Body of pancreas (tissue), 4 donors: ENCODE measurements around the gene LRRK1. TPM values are rescaled to one million over a fixed set of nuclear protein-coding genes. Genes with fewer than 3 reads are reported as not detected.

Source experiments
- ATAC-seq: fragments of 150-250 bp; one replicate; pipeline ENCODE4 v1.9.1; 2016
- DNase-seq, 4 donors: peaks; one replicate each; pipeline ENCODE4 v3.0.0-alpha.2; 2019
- H3K27ac ChIP-seq, 4 donors: fragments of 200-600 bp; sonication (generic); 1 replicate in 3 of 4; 2 replicates in 1 of 4; pipeline versions ENCODE4 v1.5.1 to v1.6.1; 2016 to 2019; ENCODE audit warnings: mild to moderate bottlenecking in 1 of 4, mixed read lengths in 1 of 4, moderate library complexity in 1 of 4
- H3K27me3 ChIP-seq, 2 donors: fragments of 200-600 bp; sonication (generic); one replicate each; pipeline ENCODE4 v1.6.0; 2016; ENCODE audit warnings: mild to moderate bottlenecking in 1 of 2
- H3K36me3 ChIP-seq, 2 donors: fragments of 200-600 bp; sonication (generic); replicated peaks in 1 of 2; 2 replicates each; pipeline ENCODE4 v1.5.1; 2016; ENCODE audit warnings: low read depth in 2 of 2; ENCODE audit not compliant: insufficient read depth in 1 of 2
- H3K4me1 ChIP-seq: fragments of 200-600 bp; sonication (generic); one replicate; pipeline ENCODE4 v1.6.0; 2016
- H3K4me3 ChIP-seq, 2 donors: fragments of 200-600 bp; sonication (generic); 1 replicate in 1 of 2; 2 replicates in 1 of 2; pipeline ENCODE4 v1.5.1; 2016 to 2019
- H3K9me3 ChIP-seq, 3 donors: fragments of 200-600 bp; sonication (generic); 1 replicate in 2 of 3; 2 replicates in 1 of 3; pipeline ENCODE4 v1.5.1; 2016
- CTCF ChIP-seq, 7 experiments: fragments of 450-650 bp in 4 of 7; fragments of 200-600 bp in 3 of 7; sonication (generic) in 3 of 7; IDR thresholded peaks; one replicate each; pipeline ENCODE4 v1.5.1; 2016 to 2019; ENCODE audit warnings: antibody characterized with exemption in 7 of 7
- POLR2A ChIP-seq, 3 donors: fragments of 450-650 bp; IDR thresholded peaks; one replicate each; pipeline ENCODE4 v1.6.1; 2016; ENCODE audit warnings: antibody characterized with exemption in 3 of 3, mild to moderate bottlenecking in 2 of 3
- WGBS, 2 donors: methylation state at CpG; one replicate each; pipeline ENCODE4 v1.1.5; 2017; 5-methylcytosine and 5-hydroxymethylcytosine counted together
- intact Hi-C: fragments of 100-400 bp; cut with DNase I; formaldehyde crosslinking; loops from one replicate; pipeline ENCODE4 v1.15.1; 2023
- total RNA-seq, 2 donors: library from RNA; depleted of rRNA; stranded (reverse); fragments of >200 nt; gene quantifications; one replicate each; pipeline ENCODE4 v1.1.0, GENCODE V29; 2016

The LRRK1 gene
- total RNA-seq, 2 donors from 2014 or later = 12.2 to 14.0 TPM

- TF ChIP-seq CTCF (IDR thresholded peaks at IDR 0.05) (no peak), POLR2A (IDR thresholded peaks at IDR 0.05) (no peak)
- no peak overlapping the region for H3K27ac ChIP-seq
- H3K9me3 ChIP-seq = no peaks in the 10 kb centered on the region
- no peak for DNase-seq
- intact Hi-C loops = no loop called here
- no peaks in the 10 kb centered on the region for H3K4me1 ChIP-seq
- no peaks in the 10 kb centered on the region for H3K27me3 ChIP-seq
- no peak for ATAC-seq
- H3K36me3 ChIP-seq = no peaks in the 10 kb centered on the region
- no peak overlapping the region for H3K4me3 ChIP-seq
- 76% methylated on average over 3 of the region's 3 CpGs for WGBS, 2 donors
Measured at GRCh38 chr15:100952566-100952965, 33.4 kb downstream of the LRRK1 start.

- intact Hi-C loops = no loop called here
Measured at GRCh38 chr15:100958326-100959065, 39.3 kb downstream of the LRRK1 start.

GRCh38 chr15:100959066-100960050 lies 40.2 kb downstream of the LRRK1 start:
- no peaks in the 10 kb centered on the region for H3K4me1 ChIP-seq
- TF ChIP-seq POLR2A (IDR thresholded peaks at IDR 0.05) (no peak), CTCF (IDR thresholded peaks at IDR 0.05) (no peak)
- H3K9me3 ChIP-seq = no peaks in the 10 kb centered on the region
- no peak overlapping the region for H3K27ac ChIP-seq
- no peaks in the 10 kb centered on the region for H3K36me3 ChIP-seq
- H3K27me3 ChIP-seq = no peaks in the 10 kb centered on the region
- intact Hi-C loops = no loop called here
- WGBS, 2 donors = 72 to 84% methylated on average over 14 of the region's 14 CpGs
- no peak overlapping the region for H3K4me3 ChIP-seq
- DNase-seq (no peak), ATAC-seq (no peak)

More at GRCh38 chr15:100958326-100959065, 39.3 kb downstream of the LRRK1 start:
- H3K4me3 ChIP-seq = no peak overlapping the region
- DNase-seq (no peak), ATAC-seq (no peak)
- H3K36me3 ChIP-seq = no peaks in the 10 kb centered on the region
- no peaks in the 10 kb centered on the region for H3K9me3 ChIP-seq
- TF ChIP-seq POLR2A (IDR thresholded peaks at IDR 0.05) (no peak), CTCF (IDR thresholded peaks at IDR 0.05) (no peak)
- H3K4me1 ChIP-seq = no peaks in the 10 kb centered on the region
- 62 to 84% methylated on average over 10 of the region's 10 CpGs for WGBS, 2 donors
- H3K27ac ChIP-seq = no peak overlapping the region
- no peaks in the 10 kb centered on the region for H3K27me3 ChIP-seq

GRCh38 chr15:100966997-100967396 lies 47.8 kb downstream of the LRRK1 start:
- 35 to 55% methylated on average over 4 of the region's 4 CpGs for WGBS, 2 donors
- TF ChIP-seq CTCF (IDR thresholded peaks at IDR 0.05) = no peak

More at GRCh38 chr15:100966997-100967396, 47.8 kb downstream of the LRRK1 start:
- H3K4me3 ChIP-seq = no peak overlapping the region
- no peaks in the 10 kb centered on the region for H3K9me3 ChIP-seq
- no peak for DNase-seq
- no peak for ATAC-seq
- no peaks in the 10 kb centered on the region for H3K36me3 ChIP-seq
- H3K27ac ChIP-seq = no peak overlapping the region
- H3K27me3 ChIP-seq = no peaks in the 10 kb centered on the region
- H3K4me1 ChIP-seq = no peaks in the 10 kb centered on the region
- intact Hi-C loops = no loop called here
